Small intestine (tissue), 7 donors: ENCODE measurements around the gene GSTO2. TPM values are rescaled to one million over a fixed set of nuclear protein-coding genes. Genes with fewer than 3 reads are reported as not detected.
A peak's percentile ranks its signal among the peaks of the same experiment; 100 is the strongest.
"Not testable (repeated sequence)": the region's sequence is repeated elsewhere in the genome, so short reads cannot be mapped to it uniquely, and the experiment has no call there.

Experiments used
- DNase-seq, 2 donors: peaks; one replicate each; pipeline versions ENCODE4 v3.0.0 to v3.0.0-alpha.2; 2013
- FAIRE-seq: peaks from 2 replicates; lab custom pipeline; 2012; peaks lifted over from hg19 to GRCh38; lab: Jason Lieb, UNC
- H3K27ac ChIP-seq, 3 donors: one replicate each; pipeline ENCODE4 v1.5.1; 2013; ENCODE audit warnings: low read length in 2 of 3, mild to moderate bottlenecking in 2 of 3, control low read depth in 1 of 3, inconsistent platforms in 1 of 3, low read depth in 1 of 3, moderate library complexity in 1 of 3
- H3K27me3 ChIP-seq, 3 donors: one replicate each; pipeline ENCODE4 v1.6.1; 2013; ENCODE audit warnings: low read length in 3 of 3, inconsistent platforms in 1 of 3; ENCODE audit not compliant: control insufficient read depth in 3 of 3, insufficient read depth in 3 of 3
- H3K36me3 ChIP-seq, 3 donors: one replicate each; pipeline ENCODE4 v1.6.1; 2013; ENCODE audit warnings: low read length in 3 of 3, inconsistent platforms in 1 of 3, low read depth in 1 of 3, mild to moderate bottlenecking in 1 of 3, moderate library complexity in 1 of 3; ENCODE audit not compliant: control insufficient read depth in 3 of 3, insufficient read depth in 2 of 3
- H3K4me1 ChIP-seq, 3 donors: one replicate each; pipeline ENCODE4 v1.6.1; 2013; ENCODE audit warnings: low read length in 2 of 3, inconsistent platforms in 1 of 3, low read depth in 1 of 3, mild to moderate bottlenecking in 1 of 3, moderate library complexity in 1 of 3; ENCODE audit not compliant: control insufficient read depth in 3 of 3, insufficient read depth in 2 of 3
- H3K4me3 ChIP-seq, 3 donors: one replicate each; pipeline ENCODE4 v1.5.1; 2013; ENCODE audit warnings: low read length in 3 of 3, control low read depth in 1 of 3, inconsistent platforms in 1 of 3, low read depth in 1 of 3, mild to moderate bottlenecking in 1 of 3, moderate library complexity in 1 of 3
- H3K9me3 ChIP-seq, 2 donors: one replicate each; pipeline ENCODE4 v1.6.1; 2013; ENCODE audit warnings: low read depth in 1 of 2, low read length in 1 of 2; ENCODE audit not compliant: control insufficient read depth in 2 of 2, insufficient read depth in 1 of 2
- WGBS, 3 donors: extraction: QIAGEN DNeasy Blood & Tissue Kit; methylation state at CpG; one replicate each; pipeline ENCODE4 v1.1.7; 2013; 5-methylcytosine and 5-hydroxymethylcytosine counted together
- polyA plus RNA-seq, 4 donors: library from polyadenylated mRNA; stranded (reverse) in 3 of 4; unstranded in 1 of 4; fragments of 200-250 nt in 3 of 4; fragments of 120-200 nt in 1 of 4; gene quantifications; one replicate each; pipeline versions ENCODE4 v1.2.1 to v1.2.3, GENCODE V29; 2013
- donor health status: healthy with polysubstance abuse.
- donor health status: control.
- donor health status: control.
- donor health status: Bipolar disorder and iron deficiency.
- donor health status: healthy.

The GSTO2 gene
- polyA plus RNA-seq, 4 donors = 9.2 to 45.4 (median 17.0) TPM

GRCh38 chr10:104234934-104235333 lies 34.0 kb upstream of the GSTO2 start:
- Histone ChIP-seq H3K4me3 (no peak overlapping the region), H3K27me3 (no peaks in the 10 kb centered on the region), H3K27ac (no peak overlapping the region), H3K36me3 (no peaks in the 10 kb centered on the region), H3K4me1 (no peaks in the 10 kb centered on the region), H3K9me3 (no peaks in the 10 kb centered on the region)
- FAIRE-seq (no peak), DNase-seq (no peak)
- WGBS, 3 donors = 62 to 86% (median 83%) methylated on average over 1 of the region's 1 CpG

DNA sequence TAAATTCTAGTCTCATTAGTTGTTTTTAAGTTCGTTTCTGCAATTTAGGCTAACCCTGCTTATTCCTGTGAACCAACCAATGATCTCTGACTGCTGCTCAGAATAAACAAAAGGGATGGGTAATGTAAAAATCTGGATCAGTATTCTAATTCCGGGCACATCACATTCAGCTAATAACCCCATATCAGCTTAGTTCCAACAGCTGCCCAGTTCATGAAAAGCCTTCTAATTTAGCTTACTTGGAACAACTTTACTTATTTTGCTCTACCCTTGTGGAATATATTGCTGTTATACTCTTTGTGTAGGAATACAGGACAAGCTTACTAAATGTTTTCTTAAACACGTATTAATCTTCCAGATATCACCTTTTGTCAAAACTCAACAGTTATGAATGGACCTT lies 33.2 kb upstream of the GSTO2 start:
- FAIRE-seq (no peak), DNase-seq (no peak)
- 82 to 85% (median 84%) methylated on average over 3 of the region's 3 CpGs for WGBS, 3 donors
- no peaks in the 10 kb centered on the region for H3K4me1 ChIP-seq
- no peak overlapping the region for H3K27ac ChIP-seq
- no peaks in the 10 kb centered on the region for H3K27me3 ChIP-seq
- H3K36me3 ChIP-seq = no peaks in the 10 kb centered on the region
- H3K9me3 ChIP-seq = no peaks in the 10 kb centered on the region
- H3K4me3 ChIP-seq = no peak overlapping the region

- Histone ChIP-seq H3K4me1 (peaks cover 0 to 15% (median 0%) of the 10 kb centered on the region in 3 donors), H3K27me3 (no peaks in the 10 kb centered on the region), H3K4me3 (no peak overlapping the region), H3K9me3 (no peaks in the 10 kb centered on the region), H3K36me3 (no peaks in the 10 kb centered on the region), H3K27ac (no peak overlapping the region)
- no peak for DNase-seq
- 77 to 87% (median 79%) methylated on average over 2 of the region's 2 CpGs for WGBS, 3 donors
- FAIRE-seq = no peak
Observed at GRCh38 chr10:104240078-104240477, 28.9 kb upstream of the GSTO2 start.

- Histone ChIP-seq H3K4me3 (no peak overlapping the region), H3K4me1 (peaks cover 0 to 15% (median 0%) of the 10 kb centered on the region in 3 donors), H3K27ac (peak overlapping the region in 1 of 3 donors; percentile 83), H3K9me3 (peaks cover 0 to 6% of the 10 kb centered on the region in 2 donors), H3K27me3 (no peaks in the 10 kb centered on the region), H3K36me3 (no peaks in the 10 kb centered on the region)
- DNase-seq = no peak
- no peak for FAIRE-seq
Observed at GRCh38 chr10:104242545-104242944, 26.4 kb upstream of the GSTO2 start.

DNA sequence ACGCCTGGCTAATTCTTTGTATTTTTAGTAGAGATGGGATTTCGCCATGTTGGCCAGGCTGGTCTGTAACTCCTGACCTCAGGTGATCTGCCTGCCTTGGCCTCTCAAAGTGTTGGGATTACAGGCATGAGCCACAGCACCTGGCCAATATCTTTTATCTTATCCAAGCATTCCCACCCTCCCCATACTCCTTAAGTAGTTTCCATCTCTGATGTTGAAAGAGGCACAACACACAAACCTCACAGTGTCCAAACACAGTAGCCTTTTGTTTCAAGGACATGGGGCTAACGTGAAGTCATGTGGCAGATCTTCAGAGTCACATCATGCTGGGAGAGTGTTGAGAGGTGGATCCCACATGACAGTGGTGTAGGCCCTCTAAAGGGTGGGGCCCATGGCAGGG lies 26.0 kb upstream of the GSTO2 start:
- H3K27me3 ChIP-seq, FAIRE-seq, H3K36me3 ChIP-seq, H3K4me3 ChIP-seq, H3K9me3 ChIP-seq: not testable (repeated sequence)
- H3K27ac ChIP-seq = peak overlapping the region in 1 of 3 donors; percentile 83
- H3K4me1 ChIP-seq = peaks cover 0 to 15% (median 0%) of the 10 kb centered on the region in 3 donors
- DNase-seq = peak in 1 of 2 donors; percentile 60
- WGBS, 3 donors = 69 to 82% (median 79%) methylated on average over 3 of the region's 3 CpGs

GRCh38 chr10:104243512-104243911 lies 25.5 kb upstream of the GSTO2 start:
- 45 to 54% (median 48%) methylated on average over 4 to 5 of the region's 5 CpGs for WGBS, 3 donors
- Histone ChIP-seq H3K4me3 (no peak overlapping the region), H3K27me3 (no peaks in the 10 kb centered on the region), H3K36me3 (no peaks in the 10 kb centered on the region), H3K4me1 (peaks cover 0 to 15% (median 0%) of the 10 kb centered on the region in 3 donors), H3K9me3 (peaks cover 0 to 6% of the 10 kb centered on the region in 2 donors), H3K27ac (peak overlapping the region in 1 of 3 donors; percentile 83)
- DNase-seq (peak in 1 of 2 donors; percentile 51), FAIRE-seq (no peak)

DNA sequence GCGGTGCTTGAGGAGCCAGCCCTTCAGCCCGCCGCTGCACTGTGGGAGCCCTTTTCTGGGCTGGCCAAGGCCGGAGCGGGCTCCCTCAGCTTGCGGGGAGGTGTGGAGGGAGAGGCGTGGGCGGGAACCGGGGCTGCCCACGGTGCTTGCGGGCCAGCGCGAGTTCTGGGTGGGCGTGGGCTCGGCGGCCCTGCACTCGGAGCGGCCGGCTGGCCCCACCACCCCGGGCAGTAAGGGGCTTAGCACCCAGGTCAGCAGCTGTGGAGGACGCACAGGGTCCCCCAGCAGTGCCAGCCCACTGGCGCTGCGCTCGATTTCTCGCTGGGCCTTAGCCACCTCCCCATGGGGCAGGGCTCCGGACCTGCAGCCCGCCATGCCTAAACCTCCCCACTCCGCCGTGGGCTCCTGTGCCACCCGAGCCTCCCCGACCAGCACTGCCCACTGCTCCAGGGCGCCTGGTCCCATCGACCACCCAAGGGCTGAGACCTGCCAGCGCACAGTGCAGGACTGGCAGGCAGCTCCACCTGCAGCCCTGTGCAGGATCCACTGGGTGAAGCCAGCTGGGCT lies 23.8 kb upstream of the GSTO2 start:
- WGBS, 3 donors = 94 to 99% (median 97%) methylated on average over 26 to 34 of the region's 34 CpGs
- H3K27me3 ChIP-seq = no peaks in the 10 kb centered on the region
- H3K4me3 ChIP-seq = no peak overlapping the region
- FAIRE-seq = no peak
- peaks cover 0 to 18% (median 0%) of the 10 kb centered on the region in 3 donors for H3K4me1 ChIP-seq
- no peak for DNase-seq
- no peak overlapping the region for H3K27ac ChIP-seq
- H3K36me3 ChIP-seq = no peaks in the 10 kb centered on the region
- peaks cover 0 to 6% of the 10 kb centered on the region in 2 donors for H3K9me3 ChIP-seq

GRCh38 chr10:104246976-104247375 lies 22.0 kb upstream of the GSTO2 start:
- FAIRE-seq = no peak
- 57 to 65% (median 59%) methylated on average over 2 of the region's 2 CpGs for WGBS, 3 donors
- no peak overlapping the region for H3K27ac ChIP-seq

More at GRCh38 chr10:104246976-104247375, 22.0 kb upstream of the GSTO2 start:
- no peaks in the 10 kb centered on the region for H3K27me3 ChIP-seq
- no peaks in the 10 kb centered on the region for H3K36me3 ChIP-seq
- peaks cover 0 to 6% of the 10 kb centered on the region in 2 donors for H3K9me3 ChIP-seq
- H3K4me1 ChIP-seq = peaks cover 0 to 30% (median under 1%) of the 10 kb centered on the region in 3 donors
- DNase-seq = no peak
- no peak overlapping the region for H3K4me3 ChIP-seq
